Brain pericyte (primary cell): ENCODE measurements around the gene PBX4.

Source experiments
- DNase-seq: peaks from one replicate; pipeline ENCODE4 v3.0.0-alpha.2; 2012; ENCODE audit warnings: low read depth, low spot score

The PBX4 gene

DNA sequence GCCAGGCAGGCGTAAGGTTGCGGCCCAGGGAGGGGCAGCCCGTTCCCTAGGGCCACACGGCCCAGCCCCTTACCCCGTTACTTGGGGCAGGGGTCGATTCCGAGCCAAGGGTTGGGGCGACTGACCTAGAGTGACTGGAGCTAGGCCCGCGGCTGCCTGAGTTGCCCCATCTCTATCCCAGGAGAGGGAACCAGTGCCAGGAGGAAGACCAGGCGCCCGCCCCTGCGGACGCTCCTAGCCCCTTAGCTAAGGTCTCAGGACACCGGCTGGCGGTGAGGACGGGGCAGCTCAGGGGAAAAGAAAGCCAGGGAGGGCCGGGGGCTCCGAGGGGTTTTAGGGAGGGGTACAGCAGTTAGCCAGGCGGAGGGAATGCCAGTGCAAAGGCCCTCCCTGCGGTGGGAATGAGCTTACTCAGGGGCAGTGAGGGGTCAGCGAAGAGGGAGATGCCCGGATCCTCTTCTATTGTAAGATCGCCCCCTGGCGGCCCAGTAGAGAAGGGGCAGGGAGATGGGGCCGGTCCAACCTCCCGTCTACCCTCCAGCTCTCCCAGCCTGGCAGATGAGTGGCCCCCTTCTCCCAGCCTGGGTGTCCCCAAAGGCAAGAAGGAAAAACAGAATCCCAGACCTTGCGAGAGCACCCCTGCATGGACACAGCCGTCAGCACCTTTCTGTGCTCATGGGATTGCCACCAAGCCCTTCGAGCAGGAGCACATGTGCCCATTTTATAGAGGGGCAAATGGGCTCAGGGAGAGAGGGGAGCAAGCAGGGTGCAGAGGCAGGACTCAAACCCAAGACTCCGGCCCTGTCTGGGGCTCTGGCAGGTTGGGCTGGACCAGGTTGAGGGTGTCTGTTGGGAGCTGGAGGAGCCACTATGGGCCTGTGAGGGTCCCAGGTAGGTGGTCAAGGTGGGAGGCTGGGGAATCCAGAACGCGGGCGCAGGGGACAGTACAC, 64.1 kb downstream of the PBX4 start:
- DNase-seq = no peak

DNA sequence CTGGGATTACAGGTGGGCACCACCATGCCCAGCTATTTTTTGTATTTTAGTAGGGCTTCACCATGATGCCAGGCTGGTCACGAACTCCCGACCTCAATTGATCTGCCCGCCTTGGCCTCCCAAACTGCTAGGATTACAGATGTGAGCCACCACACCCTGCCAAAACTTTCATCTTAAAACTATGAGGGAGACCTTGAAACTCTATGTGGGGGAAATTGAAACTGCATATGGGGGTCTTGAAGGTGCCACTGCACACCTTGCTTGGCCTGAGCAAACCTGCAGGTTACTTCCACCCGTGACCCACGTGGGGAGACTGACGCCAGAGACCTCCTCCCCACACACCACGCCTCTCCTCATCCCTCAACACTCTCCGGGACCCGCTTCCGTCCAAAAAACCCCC, 64.8 kb downstream of the PBX4 start:
- no peak for DNase-seq

DNA sequence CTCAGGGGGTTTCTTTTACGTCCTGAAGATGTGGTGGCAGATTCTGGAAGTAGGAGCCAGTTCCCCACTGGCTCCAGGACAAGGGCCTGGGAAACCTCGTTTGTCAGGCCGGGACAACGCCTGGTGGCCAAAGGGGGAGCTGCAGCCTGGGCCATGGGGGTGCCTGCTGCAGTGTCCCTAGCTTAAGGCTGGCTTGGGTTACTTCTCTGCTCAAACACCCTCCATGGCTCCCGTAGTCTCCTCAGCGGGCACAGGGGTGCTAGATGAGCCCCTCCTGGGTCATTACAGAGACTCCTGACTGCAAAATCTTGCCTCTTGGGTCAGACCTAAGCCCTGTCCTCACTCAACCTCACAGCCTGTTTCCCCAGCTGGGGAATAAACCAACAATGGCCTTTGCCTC, 65.7 kb downstream of the PBX4 start:
- no peak for DNase-seq

DNA sequence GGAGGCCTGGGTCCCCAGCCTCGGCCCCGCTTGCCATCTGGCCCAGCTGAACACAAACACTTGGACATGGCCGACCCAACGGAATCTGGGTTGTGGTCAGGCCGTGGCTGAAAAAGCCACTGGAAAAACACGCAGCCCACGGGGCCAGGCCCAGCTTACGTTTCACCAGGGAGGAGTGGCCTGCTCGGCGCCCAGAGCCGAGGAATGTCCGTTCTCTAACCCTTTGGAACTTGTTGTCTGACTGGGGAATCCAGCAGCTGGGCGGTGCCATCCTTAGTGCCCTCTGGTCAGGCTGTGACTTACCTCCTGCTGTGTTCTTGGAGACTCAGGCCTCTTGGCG, 66.7 kb downstream of the PBX4 start:
- no peak for DNase-seq

DNA sequence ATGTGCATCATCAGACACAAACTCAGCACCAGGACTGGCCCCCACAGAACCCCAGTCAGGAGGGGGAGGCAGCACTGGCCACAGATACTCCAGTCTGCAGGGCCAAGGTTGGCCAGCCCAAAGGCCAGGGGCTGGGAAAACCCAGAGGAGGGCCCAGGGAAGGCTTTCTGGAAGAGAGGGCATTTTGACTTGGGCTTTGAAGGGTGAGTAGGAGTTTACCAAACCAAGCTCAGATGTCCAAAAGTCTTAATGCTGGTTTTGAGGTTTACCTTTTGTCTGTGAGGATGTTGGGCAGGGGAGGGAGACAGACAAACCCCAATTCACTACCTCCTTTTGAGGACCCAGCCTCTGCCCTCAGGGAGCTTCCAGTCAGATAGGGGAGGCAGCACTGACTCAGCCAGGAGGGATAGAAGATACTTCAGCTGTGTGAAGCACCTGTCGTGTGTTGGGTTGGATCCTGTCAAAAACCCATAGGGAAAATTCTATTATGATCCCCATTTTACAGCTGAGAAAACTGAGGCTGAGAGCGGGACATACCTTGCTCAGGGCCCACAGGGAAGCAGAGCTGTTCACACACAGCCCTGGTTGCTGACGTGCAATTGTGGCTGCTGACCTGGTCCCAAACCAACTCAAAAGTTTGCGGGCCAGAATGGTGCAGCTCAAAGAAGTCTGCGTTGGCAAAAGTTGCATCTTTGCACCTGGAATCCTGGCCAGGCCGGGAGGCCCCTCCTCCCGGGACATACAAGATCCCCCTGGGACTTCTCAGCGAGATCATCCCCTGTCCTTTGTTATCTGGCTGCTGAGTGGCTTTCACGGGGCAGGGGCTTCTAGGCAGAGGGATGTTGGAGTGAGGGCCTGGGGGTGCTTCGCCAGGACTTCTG, 67.3 kb downstream of the PBX4 start:
- DNase-seq = no peak

DNA sequence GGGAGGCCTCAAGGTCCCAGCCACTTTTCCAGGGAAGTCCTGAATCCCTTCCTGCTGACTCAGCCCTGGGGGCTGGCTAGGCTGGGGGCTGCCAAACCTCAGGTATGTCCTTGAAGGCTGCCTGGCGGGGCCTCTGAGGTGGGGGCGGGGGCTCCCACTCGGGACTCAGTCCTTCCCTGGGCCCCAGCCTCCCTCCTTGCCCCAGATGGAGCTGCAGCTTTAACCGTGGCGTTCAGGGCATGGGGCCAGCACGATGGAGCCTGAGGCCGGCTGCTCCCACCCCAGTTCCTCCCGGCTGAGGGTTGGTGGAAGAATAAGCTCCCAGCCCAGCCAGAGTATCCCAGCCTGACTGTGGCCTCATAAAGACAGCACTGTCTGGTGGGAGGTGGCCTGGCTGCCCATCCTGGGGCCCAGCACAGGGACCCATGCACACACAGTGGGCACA, 68.0 kb downstream of the PBX4 start:
- no peak for DNase-seq

DNA sequence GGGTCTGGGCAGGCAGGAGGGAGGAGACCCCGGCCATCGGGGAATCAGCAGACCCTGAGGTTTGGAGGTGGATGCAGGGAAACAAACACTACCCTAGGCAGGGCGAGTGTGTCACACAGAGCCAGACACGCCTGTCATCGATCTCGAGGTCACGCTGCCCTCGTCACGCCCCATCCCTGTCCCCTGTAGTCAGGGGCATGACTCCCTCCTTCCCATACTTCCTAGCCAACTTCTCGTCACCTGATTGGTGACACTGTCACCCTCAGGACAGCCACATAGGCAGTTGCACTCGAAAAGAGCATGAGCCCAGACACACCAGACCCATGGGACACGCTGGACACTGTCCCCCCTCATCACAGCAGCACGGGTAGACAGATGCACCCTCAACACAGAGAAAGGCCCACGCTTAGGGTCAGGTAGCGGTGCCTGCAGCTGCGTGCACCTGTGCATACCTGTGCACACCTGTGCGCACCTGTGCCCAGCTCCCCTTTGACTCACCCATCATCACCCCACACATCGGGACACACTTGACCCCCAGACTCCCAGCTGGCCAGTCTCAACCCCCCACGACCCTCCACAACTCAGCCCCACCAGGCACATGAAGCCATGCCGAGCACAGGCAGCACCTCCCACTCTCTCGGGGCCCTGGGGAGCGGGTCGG, 68.6 kb downstream of the PBX4 start:
- no peak for DNase-seq

DNA sequence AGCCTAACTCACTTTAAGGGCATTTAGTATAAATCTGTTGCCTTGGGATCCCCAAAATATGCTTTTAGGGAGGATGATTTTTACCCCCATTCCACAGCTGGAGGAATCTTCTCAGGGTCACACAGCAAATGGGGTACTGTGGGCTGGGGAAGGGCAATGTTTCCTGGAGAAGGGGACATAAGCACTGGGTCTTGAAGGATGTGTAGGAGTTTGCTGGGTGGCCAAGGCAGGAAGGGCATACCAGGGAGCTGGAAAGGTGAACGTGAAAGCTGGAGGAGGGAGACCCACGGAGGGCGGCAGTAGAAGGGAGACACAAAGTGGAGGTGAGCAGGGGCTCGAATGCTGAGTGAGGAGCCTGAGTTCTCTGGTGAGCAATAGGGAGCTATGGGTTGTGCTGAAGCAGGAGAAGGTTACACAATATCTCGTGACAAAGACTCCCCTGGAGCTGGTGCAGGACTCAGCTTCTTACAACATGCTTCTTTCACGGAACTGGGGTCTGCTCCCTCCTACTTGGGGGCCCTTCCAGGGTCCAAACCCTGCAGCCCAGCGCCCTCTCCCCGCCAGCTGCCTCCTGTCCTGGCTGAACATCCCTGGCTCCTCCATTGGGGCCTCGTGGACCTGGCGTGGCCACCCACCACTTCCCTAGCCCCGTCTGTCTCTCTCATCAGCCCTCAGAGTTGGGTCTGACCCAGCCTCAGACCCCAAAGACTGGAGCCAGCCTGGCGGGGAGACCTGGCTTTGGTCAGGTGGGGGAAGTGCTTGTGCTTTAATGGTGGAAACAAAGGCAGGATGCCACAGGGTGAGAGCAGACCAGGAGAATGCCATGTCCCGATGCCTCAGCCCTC, 69.3 kb downstream of the PBX4 start:
- no peak for DNase-seq

DNA sequence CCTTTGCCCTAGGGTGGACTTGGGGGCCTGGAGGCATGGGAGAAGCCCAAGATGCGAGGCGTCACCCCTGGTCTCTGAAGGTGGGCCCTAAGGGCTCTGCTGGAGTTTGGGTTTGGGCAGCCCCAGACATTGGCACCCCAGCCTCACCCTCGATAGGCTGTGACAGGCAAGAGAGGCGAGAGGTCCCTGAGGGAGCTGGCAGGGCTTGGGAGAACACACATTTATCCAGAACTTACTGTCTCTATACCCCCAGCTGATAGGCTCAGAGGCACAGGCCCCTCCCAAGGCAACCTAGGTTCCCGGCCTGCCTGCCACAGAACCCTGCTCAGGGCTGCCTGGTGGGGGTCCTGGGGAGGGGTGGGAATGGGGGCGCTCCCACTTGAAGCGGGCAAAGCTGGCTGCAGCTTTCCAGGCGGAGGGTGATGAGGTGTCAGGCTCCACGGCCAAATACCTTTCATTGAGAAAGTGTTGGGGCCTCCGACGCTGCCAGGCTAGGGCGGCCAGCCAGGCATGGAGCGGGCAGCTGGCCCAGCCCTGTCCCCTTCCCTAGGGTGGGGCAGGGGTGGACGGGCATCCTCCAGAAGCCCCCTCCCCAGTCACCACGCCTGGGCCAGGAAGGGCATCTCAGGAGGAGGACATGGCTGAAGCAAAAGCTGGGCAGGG, 70.7 kb downstream of the PBX4 start:
- DNase-seq = no peak

DNA sequence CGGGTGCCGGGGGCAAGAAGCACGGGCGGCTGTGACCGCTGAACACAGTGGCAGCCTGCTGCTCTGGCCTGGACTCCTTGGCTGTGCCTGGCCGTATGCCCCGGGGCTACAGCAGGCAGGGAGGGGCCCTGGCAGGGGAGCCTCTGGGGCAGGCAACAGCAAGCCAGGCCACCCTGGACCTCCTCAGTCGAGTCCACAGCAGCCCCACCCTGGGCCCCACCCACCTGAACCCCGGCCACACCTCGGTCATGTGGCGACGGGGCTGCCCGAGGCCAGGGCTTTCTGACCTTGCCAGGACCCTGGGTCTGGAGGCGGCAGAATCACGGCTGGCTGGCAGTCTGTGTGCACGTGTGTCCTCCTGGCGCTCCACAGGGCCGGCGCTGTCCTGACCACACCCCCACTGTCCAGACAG, 71.7 kb downstream of the PBX4 start:
- no peak for DNase-seq

DNA sequence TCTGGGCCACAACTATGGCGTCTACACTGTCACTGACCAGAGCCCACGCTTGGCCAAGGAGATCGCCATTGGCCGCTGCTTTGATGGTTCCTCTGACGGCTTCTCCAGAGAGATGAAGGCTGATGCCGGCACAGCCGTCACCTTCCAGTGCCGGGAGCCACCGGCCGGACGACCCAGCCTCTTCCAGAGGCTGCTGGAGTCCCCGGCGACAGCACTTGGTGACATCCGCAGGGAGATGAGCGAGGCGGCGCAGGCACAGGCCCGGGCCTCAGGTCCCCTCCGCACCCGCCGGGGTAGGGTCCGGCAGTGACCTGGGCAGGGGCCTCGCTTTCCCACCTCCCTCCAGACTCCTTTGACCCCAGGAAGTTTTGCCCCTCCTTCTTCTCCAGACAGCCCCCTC, 72.8 kb downstream of the PBX4 start:
- DNase-seq = no peak

DNA sequence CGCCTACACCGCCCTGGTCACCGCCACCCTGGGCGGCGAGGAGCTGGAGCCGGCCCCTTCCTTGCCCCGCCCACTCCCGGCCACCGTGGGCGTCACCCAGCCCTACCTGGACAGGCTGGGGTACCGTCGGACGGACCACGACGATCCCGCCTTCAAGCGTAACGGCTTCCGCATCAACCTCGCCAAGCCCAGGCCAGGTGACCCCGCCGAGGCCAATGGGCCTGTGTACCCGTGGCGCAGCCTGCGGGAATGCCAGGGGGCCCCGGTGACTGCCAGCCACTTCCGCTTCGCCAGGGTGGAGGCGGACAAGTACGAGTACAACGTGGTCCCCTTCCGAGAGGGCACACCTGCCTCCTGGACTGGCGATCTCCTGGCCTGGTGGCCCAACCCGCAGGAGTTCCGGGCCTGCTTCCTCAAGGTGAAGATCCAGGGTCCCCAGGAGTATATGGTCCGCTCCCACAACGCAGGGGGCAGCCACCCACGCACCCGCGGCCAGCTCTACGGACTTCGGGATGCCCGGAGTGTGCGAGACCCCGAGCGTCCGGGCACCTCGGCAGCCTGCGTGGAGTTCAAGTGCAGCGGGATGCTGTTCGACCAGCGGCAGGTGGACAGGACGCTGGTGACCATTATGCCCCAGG, 73.4 kb downstream of the PBX4 start:
- no peak for DNase-seq

DNA sequence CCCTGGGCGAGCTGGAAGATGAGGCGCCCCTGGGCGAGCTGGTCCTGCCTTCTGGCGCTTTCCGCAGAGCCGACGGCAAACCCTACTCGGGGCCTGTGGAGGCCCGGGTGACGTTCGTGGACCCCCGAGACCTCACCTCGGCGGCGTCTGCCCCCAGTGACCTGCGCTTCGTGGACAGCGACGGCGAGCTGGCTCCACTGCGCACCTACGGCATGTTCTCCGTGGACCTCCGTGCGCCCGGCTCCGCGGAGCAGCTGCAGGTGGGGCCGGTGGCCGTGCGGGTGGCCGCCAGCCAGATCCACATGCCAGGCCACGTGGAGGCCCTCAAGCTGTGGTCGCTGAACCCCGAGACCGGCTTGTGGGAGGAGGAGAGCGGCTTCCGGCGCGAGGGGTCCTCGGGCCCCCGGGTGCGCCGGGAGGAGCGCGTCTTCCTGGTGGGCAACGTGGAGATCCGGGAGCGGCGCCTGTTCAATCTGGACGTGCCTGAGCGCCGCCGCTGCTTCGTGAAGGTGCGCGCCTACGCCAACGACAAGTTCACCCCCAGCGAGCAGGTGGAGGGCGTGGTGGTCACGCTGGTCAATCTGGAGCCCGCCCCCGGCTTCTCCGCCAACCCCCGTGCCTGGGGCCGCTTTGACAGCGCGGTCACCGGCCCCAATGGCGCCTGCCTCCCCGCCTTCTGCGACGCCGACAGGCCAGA, 74.1 kb downstream of the PBX4 start:
- DNase-seq = no peak

DNA sequence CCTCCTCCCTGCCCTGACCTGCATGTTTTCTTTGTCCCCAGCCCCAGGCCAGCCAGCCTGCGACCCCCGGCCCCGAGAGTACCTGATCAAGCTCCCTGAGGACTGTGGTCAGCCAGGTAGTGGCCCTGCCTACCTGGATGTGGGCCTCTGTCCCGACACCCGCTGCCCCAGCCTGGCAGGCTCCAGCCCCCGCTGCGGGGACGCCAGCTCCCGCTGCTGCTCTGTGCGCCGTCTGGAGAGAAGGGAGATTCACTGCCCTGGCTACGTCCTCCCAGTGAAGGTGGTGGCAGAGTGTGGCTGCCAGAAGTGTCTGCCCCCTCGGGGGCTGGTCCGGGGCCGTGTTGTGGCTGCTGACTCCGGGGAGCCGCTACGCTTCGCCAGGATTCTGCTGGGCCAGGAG, 74.8 kb downstream of the PBX4 start:
- DNase-seq = no peak

DNA sequence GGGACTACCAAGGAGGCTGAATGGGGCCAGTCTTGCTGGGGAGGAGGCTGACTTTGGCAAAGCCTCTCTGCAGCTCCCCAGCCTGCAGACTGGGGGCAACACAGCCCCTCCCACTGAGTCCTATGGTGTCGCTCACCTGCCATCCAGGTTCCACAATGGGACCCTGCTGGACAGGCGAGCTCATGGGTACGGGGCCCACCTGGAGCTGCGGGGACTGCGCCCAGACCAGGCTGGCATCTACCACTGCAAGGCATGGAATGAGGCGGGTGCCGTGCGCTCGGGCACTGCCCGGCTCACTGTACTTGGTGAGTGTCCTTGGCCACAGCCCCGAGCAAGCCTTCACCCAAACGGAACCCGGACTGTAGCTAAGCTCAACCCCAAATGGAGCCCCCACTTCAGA, 75.4 kb downstream of the PBX4 start:
- no peak for DNase-seq

DNA sequence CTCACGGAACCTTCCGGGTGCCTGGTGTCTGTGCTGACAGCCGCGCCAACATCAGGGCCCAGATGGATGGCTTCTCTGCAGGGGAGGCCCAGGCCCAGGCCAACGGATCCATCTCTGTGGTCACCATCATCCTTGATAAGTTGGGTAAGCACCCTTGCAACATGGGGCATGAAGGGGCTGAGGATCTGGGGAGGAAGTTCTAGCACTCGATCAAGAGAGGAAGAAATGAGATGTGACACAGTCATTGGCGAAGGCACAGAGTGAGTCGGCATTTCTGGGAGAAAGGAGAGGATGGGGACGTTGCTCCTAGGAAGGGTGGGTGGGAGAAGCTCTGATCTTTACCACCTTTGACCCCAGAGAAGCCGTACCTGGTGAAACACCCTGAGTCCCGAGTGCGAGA, 76.0 kb downstream of the PBX4 start:
- no peak for DNase-seq

DNA sequence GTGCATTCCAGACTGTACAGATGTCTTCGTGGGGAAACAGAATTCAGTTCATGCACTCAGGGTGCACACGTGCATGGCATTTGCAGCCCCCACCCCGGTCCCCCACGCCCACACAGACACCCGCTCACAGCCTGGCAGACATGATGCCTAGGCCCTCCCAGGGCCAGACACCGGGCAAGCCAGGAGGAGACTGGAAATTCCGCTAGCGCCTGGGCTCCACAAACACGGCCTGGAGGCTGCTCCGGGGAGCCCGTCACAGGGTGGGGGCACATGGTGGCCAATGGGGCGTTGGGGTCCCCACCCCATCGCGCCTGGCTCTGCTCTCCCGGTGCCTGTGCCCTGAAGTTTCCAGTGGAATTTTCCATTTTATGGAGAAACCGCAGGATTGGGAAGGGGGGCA, 76.9 kb downstream of the PBX4 start:
- DNase-seq = no peak

DNA sequence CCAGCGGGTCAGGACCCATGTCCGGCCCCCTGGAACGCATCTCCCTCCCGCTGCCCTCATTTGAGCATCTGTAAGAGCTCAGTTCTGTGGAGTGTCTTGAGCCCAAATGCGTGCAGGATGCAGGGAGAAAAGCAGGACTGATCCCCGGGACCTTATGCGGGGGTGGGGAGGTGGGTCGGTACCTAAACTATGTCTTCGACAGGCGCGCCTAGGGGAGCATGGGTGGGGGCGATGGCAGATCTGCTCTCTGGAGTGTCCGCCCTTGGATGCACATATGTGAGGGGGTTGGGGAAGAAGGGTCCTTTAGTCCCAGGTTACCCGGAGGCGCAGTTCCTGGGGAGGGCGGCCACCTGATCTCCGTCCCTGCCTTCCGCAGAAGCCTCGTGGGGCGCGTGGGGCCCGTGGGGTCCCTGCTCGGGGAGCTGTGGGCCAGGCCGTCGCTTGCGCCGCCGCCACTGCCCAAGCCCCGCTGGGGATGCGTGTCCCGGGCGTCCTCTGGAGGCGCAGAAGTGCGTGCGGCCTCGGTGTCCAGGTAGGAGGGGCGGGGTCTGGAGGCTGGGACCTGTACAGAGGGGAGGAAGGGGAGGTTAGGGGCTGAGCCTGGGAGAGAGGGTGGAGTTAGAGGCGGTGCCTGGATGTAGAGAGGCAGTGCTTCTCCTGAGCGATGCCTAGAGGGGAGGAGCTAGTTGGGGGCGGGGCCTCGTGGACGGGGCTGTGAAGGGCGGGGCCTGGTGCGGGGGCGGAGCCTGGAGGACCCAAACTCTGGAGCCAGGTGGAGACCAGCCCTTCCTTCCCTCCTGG, 77.6 kb downstream of the PBX4 start:
- DNase-seq = no peak
